ENCODE results near the gene PRSS35.
"Not testable (repeated sequence)": the region's sequence is repeated elsewhere in the genome, so short reads cannot be mapped to it uniquely, and the experiment has no call there.

PRSS35 gene

DNA sequence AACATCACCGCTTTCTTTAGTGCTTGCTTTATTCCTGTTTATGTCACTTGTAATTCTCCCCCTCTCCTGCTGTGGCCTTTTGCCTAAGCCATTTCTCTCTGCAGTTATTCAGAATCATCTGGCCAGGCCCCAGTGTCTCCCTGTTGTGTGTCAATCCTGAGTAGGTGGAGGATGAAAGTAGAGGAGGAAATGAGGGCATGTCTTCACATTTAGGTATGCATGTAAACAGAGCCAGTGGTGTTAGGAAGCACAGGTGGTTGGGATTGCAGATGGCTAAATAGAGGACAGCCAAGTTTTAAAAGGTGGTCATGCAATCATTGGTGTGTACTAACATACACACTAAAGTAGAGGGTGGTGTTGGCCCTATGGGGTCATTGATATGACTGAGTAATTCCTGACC is 5.2 kb downstream of the PRSS35 start:
- DNase-seq (ENCODE audit: low read depth in 4 of 4, low spot score in 1 of 4) = no peak

DNA sequence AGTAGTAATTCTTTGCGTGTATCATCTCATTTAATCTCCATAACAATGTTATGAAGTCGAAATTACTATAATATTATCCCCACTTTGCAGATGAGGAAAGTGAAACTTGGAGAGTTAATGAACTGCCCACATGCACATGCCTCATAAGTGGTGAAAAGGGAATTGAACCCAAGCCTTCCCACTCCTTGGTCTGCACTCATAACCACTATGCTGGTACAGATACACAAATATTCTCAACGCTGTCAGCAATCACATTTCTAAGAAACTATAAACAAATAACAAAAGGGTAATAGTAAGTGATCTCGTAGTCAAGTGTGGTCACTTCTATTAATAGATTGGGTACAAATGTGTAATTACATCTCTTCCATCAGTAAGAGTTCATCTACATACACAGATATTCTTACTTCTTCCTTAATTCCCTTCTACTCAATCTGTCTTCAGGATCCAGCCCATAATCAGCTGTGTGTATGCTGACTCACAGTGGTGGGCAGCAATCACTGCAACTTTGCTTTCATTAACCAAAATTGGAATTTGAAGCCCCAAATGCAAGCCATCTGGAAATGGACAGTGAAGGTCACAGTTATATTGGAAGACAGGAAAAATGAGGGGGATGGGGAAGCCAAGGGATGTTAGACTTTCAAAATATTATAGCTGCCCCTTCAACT is 6.6 kb downstream of the PRSS35 start:
- no peak for DNase-seq (ENCODE audit: low read depth in 4 of 4, low spot score in 1 of 4)

DNA sequence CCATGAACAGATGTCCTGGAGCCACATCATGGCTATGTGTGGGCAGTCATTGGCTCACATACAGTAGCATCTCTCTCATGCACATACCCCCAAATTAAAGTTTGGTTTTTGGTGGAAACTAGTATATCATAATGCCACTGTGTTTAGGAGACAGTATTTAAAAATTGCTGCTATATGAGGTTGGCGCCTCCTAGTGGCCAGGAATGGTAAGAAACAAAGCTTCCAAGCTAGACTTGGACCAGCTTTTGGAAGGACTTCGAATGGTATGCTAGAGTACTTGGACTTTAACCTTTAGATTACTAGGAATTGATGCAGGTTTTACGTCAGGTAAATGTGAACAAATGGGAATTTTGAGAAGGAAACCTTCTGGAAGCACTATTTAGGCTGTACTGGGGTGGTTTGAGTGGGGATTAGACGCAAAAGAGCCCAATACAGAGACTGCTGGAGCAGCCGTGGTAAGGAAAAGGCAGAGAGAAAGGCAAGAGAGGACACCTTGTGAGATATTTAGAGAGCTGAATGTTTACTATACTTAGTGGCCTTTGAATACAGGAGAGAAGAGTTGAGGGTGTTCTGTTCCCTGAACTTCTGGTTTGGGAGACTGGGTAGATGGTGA is 23.8 kb downstream of the PRSS35 start:
- DNase-seq (ENCODE audit: low read depth in 4 of 4, low spot score in 1 of 4) = peak in 2 of 4 experiments; percentile 13 to 44

DNA sequence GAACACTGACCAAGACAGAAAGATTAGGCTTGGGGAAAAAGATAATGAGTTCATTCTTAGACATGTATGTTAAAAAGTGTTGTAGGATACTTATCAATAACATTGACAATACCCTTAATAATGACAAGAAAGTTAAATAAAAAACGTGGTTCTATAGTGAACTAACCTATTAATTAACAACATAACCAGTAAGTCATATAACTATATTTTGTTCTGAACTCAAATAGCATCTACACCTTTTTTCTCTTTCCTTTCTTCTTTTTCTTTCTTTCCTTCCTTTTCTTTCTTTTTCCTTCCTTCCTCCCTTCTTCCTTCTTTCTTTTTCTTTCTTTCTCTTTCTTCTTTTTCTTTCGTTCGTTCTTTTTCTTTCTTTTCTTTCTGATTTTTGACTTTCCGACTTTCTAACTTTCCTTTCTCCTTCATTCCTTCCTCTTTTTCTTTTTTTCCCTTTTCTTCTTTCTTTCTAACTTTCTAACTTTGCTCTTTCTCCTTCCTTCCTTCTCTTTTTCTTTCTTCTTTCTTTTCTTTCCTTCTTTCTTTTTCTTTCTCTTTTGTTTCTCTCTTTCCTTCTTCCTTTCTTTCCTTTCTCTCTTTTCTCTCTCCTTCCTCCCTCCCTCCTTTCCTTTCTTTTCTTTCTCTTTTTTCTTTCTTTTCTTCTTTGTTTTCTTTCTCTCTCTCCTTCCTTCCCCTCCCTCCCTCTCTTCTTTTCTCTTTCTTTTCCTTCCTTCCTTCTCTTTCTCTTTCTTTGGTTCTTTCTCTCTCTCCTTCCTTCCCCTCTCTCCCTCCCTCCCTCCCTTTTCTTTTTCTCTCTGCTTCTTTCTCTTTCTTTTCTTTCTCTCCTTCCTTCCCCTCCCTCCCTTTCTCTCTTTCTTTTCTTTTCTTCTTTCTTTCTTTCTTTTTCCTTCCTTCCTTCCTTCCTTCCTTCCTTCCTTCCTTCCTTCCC is 24.6 kb downstream of the PRSS35 start:
- DNase-seq (ENCODE audit: low read depth in 4 of 4, low spot score in 1 of 4) = no peak

DNA sequence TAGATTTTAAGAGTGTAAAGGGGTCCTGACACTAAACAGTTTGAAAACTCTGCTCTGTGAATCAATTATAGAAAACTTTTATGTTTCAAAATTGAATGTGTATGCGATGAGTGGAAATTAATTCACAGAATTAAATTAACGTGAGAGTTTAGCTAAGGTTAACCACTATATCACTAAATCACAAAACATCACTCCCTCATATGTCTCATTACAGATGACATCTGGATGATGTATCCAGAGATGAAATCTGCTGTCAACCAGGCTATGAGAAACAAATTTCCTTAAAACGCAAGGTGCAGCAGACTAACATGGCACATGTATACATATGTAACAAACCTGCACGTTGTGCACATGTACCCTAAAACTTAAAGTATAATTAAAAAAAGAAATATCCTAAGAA is 27.3 kb downstream of the PRSS35 start:
- DNase-seq (ENCODE audit: low read depth in 4 of 4, low spot score in 1 of 4) = no peak

DNA sequence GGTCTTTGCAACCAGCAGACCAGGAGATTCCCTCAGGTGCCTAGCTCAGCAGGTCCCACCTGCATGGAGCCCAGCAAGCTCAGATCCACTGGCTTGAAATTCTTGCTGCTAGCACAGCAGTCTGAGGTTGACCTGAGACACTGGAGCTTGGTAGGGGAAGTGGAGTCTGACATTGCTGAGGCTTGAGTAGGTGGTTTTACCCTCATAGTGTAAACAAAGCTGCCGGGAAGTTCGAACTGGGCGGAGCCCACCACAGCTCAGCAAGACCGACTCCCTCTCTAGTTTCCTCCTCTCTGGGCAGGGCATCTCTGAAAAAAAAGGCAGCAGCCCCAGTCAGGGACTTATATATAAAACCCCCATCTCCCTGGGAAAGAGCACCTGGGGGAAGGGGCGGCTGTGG is 34.3 kb downstream of the PRSS35 start:
- no peak for DNase-seq (ENCODE audit: low read depth in 4 of 4, low spot score in 1 of 4)

DNA sequence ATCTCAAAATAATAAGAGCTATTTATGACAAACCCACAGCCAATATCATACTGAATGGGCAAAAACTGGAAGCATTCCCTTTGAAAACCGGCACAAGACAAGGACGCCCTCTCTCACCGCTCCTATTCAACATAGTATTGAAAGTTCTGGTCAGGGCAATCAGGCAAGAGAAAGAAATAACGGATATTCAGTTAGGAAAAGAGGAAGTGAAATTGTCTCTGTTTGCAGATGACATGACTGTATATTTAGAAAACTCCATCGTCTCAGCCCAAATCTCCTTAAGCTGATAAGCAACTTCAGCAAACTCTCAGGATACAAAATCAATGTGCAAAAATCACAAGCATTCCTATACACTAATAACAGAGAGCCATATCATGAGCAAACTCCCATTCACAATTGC is 38.1 kb downstream of the PRSS35 start:
- not testable (repeated sequence) for DNase-seq (ENCODE audit: low read depth in 4 of 4, low spot score in 1 of 4)

DNA sequence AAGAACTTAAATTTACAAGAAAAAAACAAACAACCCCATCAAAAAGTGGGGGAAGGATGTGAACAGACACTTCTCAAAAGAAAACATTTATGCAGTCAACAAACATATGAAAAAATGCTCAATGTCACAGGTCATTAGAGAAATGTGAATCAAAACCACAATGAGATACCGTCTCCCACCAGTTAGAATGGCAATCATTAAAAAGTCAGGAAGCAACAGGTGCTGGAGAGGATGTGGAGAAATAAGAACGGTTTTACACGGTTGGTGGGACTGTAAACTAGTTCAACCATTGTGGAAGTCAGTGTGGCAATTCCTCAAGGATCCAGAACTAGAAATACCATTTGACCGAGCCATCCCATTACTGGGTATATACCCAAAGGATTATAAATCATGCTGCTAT is 39.4 kb downstream of the PRSS35 start:
- not testable (repeated sequence) for DNase-seq (ENCODE audit: low read depth in 4 of 4, low spot score in 1 of 4)

DNA sequence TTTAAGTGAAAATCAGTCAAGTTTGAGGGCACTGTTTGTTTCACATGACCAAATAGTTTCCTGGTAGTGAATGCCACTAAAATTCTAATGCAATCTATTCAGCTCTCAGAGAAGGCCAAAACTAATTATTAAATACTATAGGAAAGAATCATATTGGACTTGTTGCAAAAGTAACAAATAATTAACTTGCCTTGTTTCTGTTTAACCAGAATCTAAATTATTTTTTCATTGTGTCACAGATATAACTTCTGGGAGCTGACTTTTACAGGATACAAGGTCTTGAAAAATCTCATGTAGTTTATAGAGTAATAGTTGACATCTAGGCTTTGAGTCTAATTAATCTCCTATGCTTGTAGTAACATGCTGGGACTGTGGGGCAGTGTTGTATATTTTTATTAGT is 44.5 kb downstream of the PRSS35 start:
- DNase-seq (ENCODE audit: low read depth in 4 of 4, low spot score in 1 of 4) = no peak

DNA sequence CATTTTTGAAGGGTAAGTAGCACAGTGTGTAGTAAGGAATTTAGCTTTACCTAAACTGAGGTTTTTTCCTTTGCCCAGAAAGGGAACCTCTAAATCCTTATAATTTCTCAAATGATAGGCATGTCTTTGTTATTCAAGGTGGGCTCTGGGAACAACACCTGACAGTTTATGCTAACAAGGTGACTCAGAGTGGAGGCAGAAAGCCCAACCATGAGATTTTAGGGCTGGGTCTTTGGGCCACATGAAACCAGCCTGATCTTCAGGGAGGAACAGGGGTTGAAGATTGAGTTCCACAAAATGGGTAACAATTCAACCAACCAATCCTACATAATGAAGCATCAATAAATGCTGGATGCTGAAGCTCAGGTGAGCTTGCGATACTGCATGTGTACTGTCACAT is 46.6 kb downstream of the PRSS35 start:
- DNase-seq (ENCODE audit: low read depth in 4 of 4, low spot score in 1 of 4) = no peak

DNA sequence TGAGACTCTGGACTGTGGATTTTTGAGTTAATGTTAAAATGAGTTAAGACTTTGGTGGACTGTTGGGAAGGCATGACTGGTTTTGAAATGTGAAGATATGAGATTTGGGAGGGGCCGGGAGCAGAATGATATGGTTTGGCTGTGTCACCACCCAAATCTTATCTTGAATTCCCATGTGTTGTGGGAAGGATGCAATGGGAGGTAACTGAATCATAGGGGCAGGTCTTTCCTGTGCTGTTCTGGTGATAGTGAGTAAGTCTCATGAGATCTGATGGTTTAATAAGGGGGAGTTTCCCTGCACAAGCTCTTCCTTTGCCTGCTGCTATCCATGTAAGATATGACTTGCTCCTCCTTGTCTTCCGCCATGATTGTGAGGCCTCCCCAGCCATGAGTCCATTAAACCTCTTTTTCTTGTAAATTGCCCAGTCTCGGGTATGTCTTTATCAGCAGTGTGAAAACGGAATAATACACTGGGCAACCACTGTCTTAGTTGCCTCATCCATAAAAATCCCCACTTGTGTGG is 59.4 kb downstream of the PRSS35 start:
- not testable (repeated sequence) for DNase-seq (ENCODE audit: low read depth in 4 of 4, low spot score in 1 of 4)

DNA sequence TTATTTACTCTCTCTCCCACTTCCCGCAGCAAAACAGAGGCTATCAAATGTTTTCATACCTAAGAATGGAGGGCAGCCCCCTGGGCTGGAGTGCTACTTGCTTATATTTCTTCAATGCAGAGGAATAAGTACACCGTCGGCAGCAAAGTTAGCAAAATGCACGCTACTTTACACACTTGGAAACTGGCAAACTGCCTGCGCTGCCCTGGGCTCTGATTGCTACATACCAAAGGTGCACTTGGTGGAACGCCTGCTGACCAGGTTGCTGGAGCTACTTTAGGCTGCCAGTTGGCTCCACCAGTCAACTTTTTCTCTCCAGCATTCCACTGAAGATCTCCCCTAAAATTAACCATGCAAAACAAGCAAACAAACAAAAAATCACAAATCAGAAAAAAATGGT is 62.4 kb downstream of the PRSS35 start:
- no peak for DNase-seq (ENCODE audit: low read depth in 4 of 4, low spot score in 1 of 4)

Measured in stimulated activated CD4-positive, alpha-beta T cell treated with anti-CD3 and anti-CD28 coated beads, Interleukin-1b, Interleukin-23, amount 100 ng/mL, for 24 hours (primary cell).